GM10266 (cell line): ENCODE results near the gene TEKT5.

Experiments
- DNase-seq: peaks from one replicate; pipeline ENCODE4 v3.0.0; 2012; ENCODE audit errors: extremely low spot score
- TF ChIP-seq, protein P1 (sequence below): IDR thresholded peaks from 2 replicates; pipeline ENCODE4 v1.5.1; 2012; ENCODE audit warnings: mild to moderate bottlenecking, low read depth; ENCODE audit not compliant: control insufficient read depth, insufficient read depth; ENCODE audit errors: missing control alignments

Gene TEKT5

DNA sequence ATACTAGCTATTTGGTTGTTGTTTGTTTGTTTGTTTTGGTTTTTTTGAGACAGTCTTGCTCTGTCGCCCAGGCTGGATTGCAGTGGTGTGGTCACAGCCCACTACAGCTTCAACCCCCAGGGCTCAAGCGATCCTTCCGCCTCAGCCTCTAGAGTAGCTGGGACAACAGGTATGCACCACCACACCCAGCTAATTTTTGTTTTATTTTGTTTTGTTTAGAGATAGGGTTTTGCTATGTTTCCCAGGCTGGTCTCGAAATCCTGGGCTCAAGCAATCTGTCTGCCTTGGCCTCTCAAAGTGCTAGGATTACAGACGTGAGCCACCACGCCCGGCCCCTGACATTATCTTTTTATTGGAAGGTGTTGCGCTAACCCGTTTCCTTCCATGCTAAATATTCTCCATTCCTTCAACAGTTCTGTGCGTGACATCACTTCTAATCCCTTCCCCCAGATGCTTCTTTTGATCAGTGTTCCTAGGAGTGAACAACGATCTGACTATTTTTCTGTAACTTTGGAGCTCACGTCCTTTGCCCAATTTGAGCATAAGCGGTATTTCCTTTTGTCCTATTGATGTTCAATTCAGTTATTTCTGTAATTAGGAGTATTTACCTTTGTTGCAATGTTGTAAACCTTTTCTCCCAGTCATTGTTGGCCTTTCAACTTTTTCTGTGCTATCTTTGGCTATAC lies 84.1 kb downstream of the TEKT5 start:
- DNase-seq: no peak
- TF ChIP-seq, protein P1, sequence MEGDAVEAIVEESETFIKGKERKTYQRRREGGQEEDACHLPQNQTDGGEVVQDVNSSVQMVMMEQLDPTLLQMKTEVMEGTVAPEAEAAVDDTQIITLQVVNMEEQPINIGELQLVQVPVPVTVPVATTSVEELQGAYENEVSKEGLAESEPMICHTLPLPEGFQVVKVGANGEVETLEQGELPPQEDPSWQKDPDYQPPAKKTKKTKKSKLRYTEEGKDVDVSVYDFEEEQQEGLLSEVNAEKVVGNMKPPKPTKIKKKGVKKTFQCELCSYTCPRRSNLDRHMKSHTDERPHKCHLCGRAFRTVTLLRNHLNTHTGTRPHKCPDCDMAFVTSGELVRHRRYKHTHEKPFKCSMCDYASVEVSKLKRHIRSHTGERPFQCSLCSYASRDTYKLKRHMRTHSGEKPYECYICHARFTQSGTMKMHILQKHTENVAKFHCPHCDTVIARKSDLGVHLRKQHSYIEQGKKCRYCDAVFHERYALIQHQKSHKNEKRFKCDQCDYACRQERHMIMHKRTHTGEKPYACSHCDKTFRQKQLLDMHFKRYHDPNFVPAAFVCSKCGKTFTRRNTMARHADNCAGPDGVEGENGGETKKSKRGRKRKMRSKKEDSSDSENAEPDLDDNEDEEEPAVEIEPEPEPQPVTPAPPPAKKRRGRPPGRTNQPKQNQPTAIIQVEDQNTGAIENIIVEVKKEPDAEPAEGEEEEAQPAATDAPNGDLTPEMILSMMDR: no peak

DNA sequence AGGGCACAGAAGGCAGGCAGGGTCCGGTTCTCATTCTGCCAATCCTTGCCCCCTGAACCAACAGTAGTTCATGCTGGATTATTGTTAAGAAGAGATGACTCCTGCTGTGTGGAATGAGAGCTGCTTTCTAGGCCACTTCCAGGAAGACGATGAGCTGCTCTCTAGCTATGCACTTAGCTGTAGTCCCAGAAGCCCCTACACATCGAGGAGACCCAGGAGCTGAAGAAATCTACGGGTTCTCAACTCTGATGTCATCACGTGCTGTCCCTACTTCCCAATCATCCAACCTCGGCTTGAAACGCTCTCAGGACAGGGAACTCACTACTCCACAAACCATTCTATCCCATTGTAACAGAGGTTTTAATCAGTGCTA lies 85.3 kb downstream of the TEKT5 start:
- TF ChIP-seq, protein P1: no peak

DNA sequence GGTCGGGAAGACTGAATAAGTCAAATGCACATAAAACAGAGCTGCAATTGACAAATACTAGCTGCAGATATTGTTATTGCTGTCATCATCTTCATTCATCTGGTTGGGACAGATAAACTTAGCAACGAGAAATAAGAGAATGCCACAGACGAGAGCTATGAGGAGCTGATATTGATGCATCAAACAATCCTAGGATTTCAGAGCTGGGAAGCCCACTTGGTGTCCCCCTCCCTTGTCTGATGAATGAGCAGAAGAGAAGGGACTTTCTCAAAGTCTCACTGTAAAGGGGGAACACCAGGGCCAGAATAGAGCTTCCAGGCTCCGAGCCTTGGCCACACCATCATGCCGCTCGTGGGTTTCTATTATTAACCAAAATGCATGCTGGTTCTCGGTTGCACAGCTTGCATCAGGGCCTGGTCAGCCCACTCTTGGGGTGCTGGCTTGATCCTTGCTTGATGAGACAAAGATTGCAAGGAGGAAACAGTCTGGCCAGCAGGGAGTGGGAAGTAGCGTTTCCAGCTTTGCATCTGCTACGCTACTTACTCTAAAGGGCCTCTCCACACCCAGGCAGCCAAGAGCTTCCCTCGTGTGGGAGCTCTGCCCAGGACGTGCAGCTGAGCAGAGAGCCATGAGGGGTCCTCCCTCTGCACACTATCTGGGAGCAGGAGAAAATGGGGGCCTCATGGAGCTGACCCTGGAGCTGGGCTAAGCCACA lies 85.9 kb downstream of the TEKT5 start:
- DNase-seq: no peak
- TF ChIP-seq, protein P1: no peak

More for the DNA sequence above, 85.3 kb downstream of the TEKT5 start:
- DNase-seq: no peak

DNA sequence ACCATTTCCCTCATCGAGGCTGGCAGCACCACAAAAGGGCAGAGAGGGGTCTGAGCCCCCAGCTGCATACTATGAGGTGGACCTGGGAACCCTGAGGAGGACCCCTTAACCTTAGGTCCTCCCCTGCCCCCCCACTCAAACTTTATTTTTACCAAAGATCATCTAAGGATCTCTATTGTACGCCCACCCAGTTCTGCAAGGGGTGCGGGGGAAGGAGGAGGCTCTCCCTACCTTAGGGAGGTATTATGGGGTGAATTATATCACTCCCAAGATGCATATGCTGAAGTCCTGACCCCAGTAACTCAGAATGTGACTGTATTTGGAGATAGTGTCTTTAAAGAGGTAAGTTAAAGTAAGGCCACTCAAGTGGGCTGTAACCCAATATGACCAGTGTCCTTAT lies 87.6 kb downstream of the TEKT5 start:
- TF ChIP-seq, protein P1: no peak
- no peak for DNase-seq

DNA sequence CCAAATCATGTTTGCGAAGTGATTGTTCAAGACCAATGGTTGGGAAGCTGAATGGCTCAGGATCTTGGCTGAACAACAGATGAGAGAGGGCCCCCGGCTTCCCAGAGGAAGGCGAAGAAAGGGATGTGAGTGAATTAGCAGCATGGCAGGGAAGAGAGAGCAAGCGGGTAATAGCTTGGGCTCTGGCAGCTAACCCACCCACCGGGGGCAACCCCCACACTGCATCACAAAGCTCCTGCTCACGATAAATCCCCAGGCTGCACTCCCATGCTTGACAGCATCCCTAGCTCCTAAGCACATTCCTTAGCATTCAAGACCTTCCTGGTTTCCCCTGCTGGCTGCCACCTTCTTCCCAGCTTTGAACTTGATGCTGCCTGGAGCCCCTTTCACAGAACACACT lies 88.1 kb downstream of the TEKT5 start:
- TF ChIP-seq, protein P1: no peak
- DNase-seq: no peak

DNA sequence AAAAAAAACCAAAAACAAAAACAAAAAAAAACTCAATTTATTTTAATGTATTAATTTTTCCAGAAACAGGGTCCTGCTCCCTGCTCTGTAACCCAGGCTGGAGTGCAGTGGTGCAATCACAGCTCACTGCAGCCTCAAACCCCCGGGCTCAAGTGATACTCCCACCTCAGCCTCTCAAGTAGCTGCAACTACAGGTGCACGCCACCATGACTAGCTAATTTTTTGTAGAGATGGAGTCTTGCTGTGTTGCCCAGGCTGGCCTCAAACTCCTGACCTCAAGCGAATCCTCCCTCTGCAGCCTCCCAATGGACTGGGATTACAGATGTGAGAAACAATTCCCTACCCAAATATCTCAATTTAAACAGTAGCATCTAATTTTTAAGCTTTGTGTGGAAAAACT lies 89.1 kb downstream of the TEKT5 start:
- TF ChIP-seq, protein P1: no peak
- DNase-seq: no peak
